Fibroblast of skin of left quadriceps (primary cell): Measurements from ENCODE around the gene B4GALT5.

Source experiments
- DNase-seq, 2 experiments: peaks; one replicate each; pipeline ENCODE4 v3.0.0-alpha.2; 2013; ENCODE audit warnings: low read depth in 2 of 2

Gene B4GALT5

GRCh38 chr20:49584418-49585382 lies 129.0 kb downstream of the B4GALT5 start:
- no peak for DNase-seq

- no peak for DNase-seq
Measured at GRCh38 chr20:49583669-49584417, 129.8 kb downstream of the B4GALT5 start.

- no peak for DNase-seq
Measured at GRCh38 chr20:49583343-49583668, 130.4 kb downstream of the B4GALT5 start.
